KMS-11 (cell line): ENCODE data around the gene EIF3M.

Experiments used
- H2AFZ ChIP-seq: fragments of 200-600 bp; sonication (generic); 2 replicates; pipeline ENCODE4 v1.6.1; 2016; ENCODE audit warnings: antibody characterized with exemption, mixed run types, low read depth
- H3K27ac ChIP-seq: fragments of 200-600 bp; sonication (generic); 2 replicates; pipeline ENCODE4 v1.6.1; 2016; ENCODE audit warnings: mild to moderate bottlenecking, mixed run types
- H3K27me3 ChIP-seq: fragments of 200-600 bp; sonication (generic); 2 replicates; pipeline ENCODE4 v1.6.1; 2017; ENCODE audit warnings: mild to moderate bottlenecking, low read depth, mixed run types, moderate library complexity; ENCODE audit not compliant: insufficient read depth
- H3K36me3 ChIP-seq: fragments of 200-600 bp; sonication (generic); 2 replicates; pipeline ENCODE4 v1.6.1; 2017; ENCODE audit warnings: mild to moderate bottlenecking, mixed run types; ENCODE audit not compliant: insufficient read depth
- H3K4me1 ChIP-seq: fragments of 200-600 bp; sonication (generic); 2 replicates; pipeline ENCODE4 v1.6.1; 2016; ENCODE audit warnings: mild to moderate bottlenecking, low read depth, mixed run types; ENCODE audit not compliant: poor library complexity, severe bottlenecking
- H3K4me2 ChIP-seq: fragments of 200-600 bp; sonication (generic); 2 replicates; pipeline ENCODE4 v1.7.0; 2016; ENCODE audit warnings: mild to moderate bottlenecking, mixed run types
- H3K4me3 ChIP-seq: fragments of 200-600 bp; sonication (generic); IDR thresholded peaks from 2 replicates; pipeline ENCODE4 v1.6.1; 2017; ENCODE audit warnings: low read depth, low read length, mixed read lengths; ENCODE audit not compliant: insufficient read depth
- H3K79me2 ChIP-seq: fragments of 200-600 bp; sonication (generic); 2 replicates; pipeline ENCODE4 v1.6.1; 2016; ENCODE audit warnings: low read depth, mixed run types; ENCODE audit not compliant: insufficient read depth
- H3K9ac ChIP-seq: fragments of 200-600 bp; sonication (generic); 2 replicates; pipeline ENCODE4 v1.6.1; 2016; ENCODE audit warnings: mild to moderate bottlenecking, mixed run types
- H4K20me1 ChIP-seq: fragments of 200-600 bp; sonication (generic); 2 replicates; pipeline ENCODE4 v1.6.1; 2016; ENCODE audit warnings: mild to moderate bottlenecking, mixed run types; ENCODE audit not compliant: insufficient read depth
- CTCF ChIP-seq: fragments of 200-600 bp; sonication (generic); conservative IDR thresholded peaks from 2 replicates; pipeline ENCODE4 v1.6.1; 2017; ENCODE audit warnings: low read depth, mild to moderate bottlenecking, antibody characterized with exemption, low read length, moderate library complexity, mixed read lengths

EIF3M gene

DNA sequence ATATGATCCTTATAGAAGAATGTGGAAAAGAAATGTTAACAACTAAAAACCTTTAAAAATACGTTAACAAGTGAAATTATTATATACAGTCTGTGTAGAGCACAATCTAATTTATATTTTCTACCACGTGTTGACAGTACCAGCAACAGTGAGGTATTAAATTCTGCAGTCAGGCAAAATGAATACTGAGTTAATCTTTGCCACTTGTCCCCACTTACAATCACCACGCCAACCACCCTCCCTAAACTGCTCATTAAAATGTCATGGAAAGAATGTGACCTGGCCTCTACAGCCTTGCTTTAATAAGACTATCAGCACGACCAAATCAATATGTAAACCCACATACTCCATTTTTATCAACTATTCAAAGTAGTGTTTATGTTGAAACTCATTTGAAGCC lies 28.5 kb upstream of the EIF3M start:
- H2AFZ ChIP-seq, result no peak overlapping the region
- no peaks in the 10 kb centered on the region for H4K20me1 ChIP-seq
- H3K79me2 ChIP-seq, result no peaks in the 10 kb centered on the region
- H3K4me1 ChIP-seq, result no peaks in the 10 kb centered on the region
- H3K4me2 ChIP-seq, result no peak overlapping the region
- no peaks in the 10 kb centered on the region for H3K36me3 ChIP-seq
- H3K9ac ChIP-seq, result no peak overlapping the region
- no peak for TF ChIP-seq CTCF
- H3K4me3 ChIP-seq, result no peak overlapping the region
- no peak overlapping the region for H3K27ac ChIP-seq
- no peaks in the 10 kb centered on the region for H3K27me3 ChIP-seq

- H2AFZ ChIP-seq, result no peak overlapping the region
These were observed 27.7 kb upstream of the EIF3M start for GRCh38 chr11:32555895-32556294.

GRCh38 chr11:32561835-32562234 lies 21.8 kb upstream of the EIF3M start:
- Histone ChIP-seq H3K36me3 (no peaks in the 10 kb centered on the region), H3K27ac (no peak overlapping the region), H3K9ac (no peak overlapping the region), H2AFZ (no peak overlapping the region), H3K79me2 (no peaks in the 10 kb centered on the region), H3K27me3 (no peaks in the 10 kb centered on the region), H3K4me1 (peaks cover 4% of the 10 kb centered on the region), H3K4me2 (no peak overlapping the region), H4K20me1 (no peaks in the 10 kb centered on the region), H3K4me3 (no peak overlapping the region)
- no peak for TF ChIP-seq CTCF

More at GRCh38 chr11:32555895-32556294, 27.7 kb upstream of the EIF3M start:
- no peak overlapping the region for H3K4me3 ChIP-seq
- no peak for TF ChIP-seq CTCF
- H3K9ac ChIP-seq, result no peak overlapping the region
- H3K4me2 ChIP-seq, result no peak overlapping the region
- no peaks in the 10 kb centered on the region for H3K4me1 ChIP-seq
- H3K27ac ChIP-seq, result no peak overlapping the region
- no peaks in the 10 kb centered on the region for H3K79me2 ChIP-seq
- no peaks in the 10 kb centered on the region for H3K27me3 ChIP-seq
- H4K20me1 ChIP-seq, result no peaks in the 10 kb centered on the region
- H3K36me3 ChIP-seq, result no peaks in the 10 kb centered on the region

- TF ChIP-seq CTCF, result no peak
- H3K36me3 ChIP-seq, result no peaks in the 10 kb centered on the region
- H3K4me3 ChIP-seq, result no peak overlapping the region
- H3K4me1 ChIP-seq, result peaks cover 4% of the 10 kb centered on the region
- H2AFZ ChIP-seq, result no peak overlapping the region
- H3K27ac ChIP-seq, result no peak overlapping the region
- no peak overlapping the region for H3K4me2 ChIP-seq
- no peaks in the 10 kb centered on the region for H4K20me1 ChIP-seq
- H3K9ac ChIP-seq, result no peak overlapping the region
- H3K27me3 ChIP-seq, result no peaks in the 10 kb centered on the region
- H3K79me2 ChIP-seq, result no peaks in the 10 kb centered on the region
These were observed 20.6 kb upstream of the EIF3M start for GRCh38 chr11:32562839-32563599.
